HG03196 (cell line): ENCODE measurements around the gene GRAPL.
"Not testable (repeated sequence)": the region's sequence is repeated elsewhere in the genome, so short reads cannot be mapped to it uniquely, and the experiment has no call there.

Experiments
- ATAC-seq: cut with Tn5 transposase; IDR thresholded peaks from one replicate; pipeline ENCODE4 v1.9.1; 2021; ENCODE audit not compliant: unreplicated experiment

The GRAPL gene

DNA sequence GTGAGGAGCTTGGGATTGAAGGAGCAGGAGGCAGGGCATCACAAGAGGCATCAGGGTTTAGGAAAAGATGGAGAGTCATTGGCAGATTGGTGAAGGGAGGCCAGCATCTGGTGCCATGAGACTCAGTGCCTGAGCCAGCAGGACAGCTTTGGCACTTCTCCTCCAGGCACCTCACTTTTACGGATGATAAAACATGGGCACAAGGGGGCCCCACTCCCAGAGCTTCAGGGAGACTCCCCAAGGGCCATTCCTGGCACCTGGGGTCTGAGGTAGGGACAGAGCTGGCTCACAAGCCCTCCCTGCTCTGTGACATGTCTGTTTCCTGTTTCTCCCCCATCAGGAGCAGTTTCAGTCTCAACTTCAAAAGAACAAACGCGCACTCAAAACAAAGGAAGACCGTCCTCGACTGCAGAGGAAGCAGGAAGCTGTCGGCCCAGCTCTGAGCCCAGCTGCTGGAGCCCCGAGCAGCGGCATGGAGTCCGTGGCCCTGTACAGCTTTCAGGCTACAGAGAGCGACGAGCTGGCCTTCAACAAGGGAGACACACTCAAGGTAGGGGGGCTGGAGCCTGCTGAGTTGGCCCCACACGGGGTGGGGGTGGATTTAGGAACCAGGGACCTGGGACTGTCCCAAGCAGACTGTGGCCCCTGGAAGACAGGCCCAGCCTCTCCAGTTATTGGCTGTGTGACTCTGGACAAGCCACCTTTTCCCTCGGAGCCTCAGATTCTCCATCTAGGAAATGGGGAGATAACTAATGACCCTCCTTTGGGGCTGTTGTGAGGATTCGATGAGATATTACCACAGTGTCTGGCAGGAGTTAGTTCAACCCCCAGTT, at the start of gene GRAPL:
Gene GRAPL (plus strand): TSS at position 442 of the 833 bp plus-strand sequence. CDS start 31 bp downstream, at position 473.
- ATAC-seq, result not testable (repeated sequence)

GRCh38 chr17:19088804-19089685, 38.3 kb upstream of the GRAPL start:
- not testable (repeated sequence) for ATAC-seq

DNA sequence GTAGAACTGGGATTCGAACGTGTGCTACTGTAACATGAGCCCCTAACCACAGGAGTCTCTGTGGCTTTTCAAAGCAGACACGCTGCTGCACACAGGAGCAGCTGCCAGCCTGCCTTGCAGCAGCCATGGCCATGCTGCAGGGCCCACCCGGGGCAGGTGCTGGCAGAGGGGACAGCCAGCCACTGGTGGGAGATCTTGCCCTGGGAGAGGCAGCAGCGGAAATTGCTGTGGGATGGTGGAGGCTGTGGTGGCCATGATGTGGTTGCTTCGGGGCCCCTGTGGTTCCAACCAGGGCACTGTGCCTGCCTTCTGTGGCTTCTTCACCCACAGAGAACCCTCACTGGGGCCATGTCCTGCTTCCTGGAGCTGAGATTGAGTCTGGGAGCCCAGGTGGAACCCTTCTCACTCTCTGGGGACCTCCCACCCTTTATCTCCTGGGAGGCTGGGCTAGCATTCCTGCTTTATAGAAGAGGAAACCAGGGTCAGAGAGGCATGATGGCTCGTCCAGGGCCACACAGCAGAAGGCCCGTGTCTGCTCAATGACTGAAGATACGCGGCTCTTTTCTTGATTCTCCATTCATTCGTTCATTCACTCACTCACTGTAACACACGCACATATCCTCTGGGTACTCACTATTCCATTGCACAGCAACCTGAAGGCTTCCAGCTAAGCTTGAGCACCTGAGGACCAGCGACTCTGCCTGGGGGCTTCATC, 37.2 kb upstream of the GRAPL start:
- not testable (repeated sequence) for ATAC-seq

DNA sequence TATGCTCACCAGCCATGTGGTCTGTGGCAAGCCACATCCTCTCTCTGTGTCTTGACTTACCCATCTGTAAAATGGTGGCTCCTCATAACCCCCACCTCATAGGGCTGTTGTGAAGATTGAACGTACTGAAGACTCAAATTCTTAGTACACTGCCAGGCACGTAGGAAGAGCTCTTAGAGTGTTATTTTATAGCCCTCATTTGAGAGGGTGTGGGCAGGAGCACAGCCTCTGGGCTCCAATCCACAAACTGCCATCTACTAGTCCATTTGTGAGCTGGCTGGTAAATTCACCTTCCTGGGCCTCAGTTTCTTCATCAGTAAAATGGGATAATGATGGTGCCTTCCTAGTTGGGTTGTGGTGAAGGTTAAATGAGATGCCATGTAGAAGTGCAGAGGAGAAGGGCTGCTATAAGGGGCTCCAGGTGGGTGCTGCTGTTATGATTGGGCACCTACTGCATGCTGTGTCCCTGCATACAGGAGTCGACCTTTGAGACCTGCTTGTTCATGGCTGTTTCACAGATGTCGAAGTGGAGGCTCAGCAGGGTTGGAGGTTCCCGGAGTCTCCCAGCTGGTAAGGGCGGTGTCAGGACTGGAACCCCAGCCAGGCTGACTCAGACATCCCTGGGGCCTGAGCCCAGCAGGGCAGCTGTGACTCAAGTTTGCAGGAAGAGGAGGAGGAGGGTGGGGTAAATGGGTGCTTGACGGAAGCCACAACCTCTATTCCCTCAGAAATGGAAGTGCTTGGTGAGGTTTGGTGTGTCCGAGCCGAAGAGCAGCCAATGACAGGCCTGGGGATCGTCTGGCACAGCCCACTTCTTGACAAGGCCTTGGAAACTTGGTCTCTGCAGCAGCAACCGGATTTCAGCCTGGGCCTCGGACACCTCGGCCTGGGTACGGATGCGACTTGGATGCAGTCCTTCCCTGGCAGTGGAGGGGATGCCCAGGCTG, 34.4 kb upstream of the GRAPL start:
- ATAC-seq, result not testable (repeated sequence)

- ATAC-seq, result not testable (repeated sequence)
Measured at GRCh38 chr17:19093684-19094438, 33.5 kb upstream of the GRAPL start.

DNA sequence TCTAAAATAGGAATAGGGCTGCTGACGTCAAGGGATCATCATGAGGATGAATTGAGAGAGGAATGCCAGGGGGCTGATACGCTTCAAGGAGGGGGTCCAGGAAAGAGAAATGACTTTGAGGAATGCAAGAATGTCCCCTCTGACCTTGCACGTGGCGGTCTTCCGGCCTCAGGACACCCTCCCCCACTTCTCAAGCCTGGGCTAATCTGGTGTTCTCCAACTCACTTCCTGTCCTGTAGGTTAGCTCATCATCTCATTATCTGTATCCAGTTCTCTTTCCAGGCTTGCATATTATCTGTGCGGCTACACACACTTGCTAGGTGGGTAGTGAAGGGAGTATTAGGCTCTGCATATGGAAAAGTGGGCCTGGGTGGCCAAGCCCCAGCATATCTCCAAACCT, 18.9 kb upstream of the GRAPL start:
- ATAC-seq, result not testable (repeated sequence)

DNA sequence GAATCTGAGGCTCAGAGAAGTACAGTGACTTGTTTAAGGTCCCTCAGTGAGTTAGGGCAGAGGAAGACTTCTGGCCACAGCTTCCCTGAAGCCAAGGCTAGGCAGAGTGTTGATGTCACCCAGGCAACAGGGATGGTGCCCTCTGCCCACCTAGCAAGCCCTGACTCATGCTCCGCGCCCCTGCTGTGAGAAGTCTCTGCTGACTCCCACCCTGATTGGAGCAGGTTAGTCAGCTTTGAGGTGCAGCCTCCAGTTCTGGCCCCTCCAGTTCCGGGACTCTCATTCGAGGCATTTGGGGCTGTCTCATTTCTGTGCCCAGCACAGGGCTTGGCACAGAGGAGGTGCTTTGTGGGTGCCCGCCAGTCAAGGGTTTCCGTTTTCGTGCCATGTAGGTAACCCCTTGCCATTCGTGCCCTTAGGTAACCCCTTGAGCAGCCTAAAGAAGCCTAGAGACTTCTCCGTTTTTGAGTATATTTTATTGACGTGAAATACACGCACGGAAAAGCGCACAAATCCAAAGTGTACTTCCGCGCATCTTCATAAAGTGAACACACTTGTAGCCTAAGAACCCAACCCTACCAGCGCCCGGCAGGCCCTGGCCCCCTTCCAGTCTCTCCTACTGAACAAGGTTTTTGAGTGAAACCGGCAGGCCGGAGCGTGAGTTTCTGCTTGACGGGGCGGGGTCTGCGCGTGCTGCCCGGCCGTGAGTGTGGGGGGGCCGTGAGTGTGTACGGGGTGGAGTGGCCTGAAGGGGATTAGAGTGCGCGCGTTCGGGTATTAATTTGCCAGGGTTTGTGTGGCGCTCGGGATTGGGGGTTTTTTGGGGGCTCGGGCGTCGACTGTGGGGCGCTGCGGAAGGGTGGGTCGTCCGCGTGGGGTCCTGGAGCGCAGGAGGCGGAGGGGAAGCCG, 16.9 kb upstream of the GRAPL start:
- ATAC-seq, result peak; percentile 27

DNA sequence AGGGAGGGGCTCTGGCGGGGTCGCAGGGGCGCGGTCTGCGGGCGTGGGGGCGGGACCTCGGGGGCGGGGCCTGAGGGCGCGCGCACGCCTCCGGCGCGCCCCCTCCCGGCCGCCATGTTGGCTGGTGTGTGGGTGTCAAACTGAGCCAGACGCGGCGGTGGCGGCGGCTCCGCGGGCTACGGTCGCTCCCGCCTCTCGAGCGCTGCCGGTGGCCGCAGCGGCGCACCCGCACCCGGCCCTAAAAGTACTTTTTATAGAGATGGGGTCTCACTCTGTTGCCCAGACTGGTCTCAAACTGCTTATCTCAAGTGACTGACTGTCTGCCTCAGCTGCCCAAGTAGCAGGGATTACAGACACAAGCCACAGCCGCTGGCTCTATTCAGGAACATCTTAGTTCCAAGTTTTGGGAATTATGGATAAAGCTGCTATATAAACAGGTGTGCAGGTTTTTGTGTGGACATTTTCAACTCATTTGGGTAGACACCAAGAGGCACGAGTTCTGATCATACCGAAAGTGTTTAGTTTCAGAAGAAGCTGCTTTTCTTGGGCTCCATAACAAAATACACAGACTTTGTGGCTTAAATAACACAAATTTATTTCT, 16.2 kb upstream of the GRAPL start:
- ATAC-seq, result peak; percentile 90

GRCh38 chr17:19111801-19112458, 15.5 kb upstream of the GRAPL start:
- ATAC-seq, result peak; percentile 2

DNA sequence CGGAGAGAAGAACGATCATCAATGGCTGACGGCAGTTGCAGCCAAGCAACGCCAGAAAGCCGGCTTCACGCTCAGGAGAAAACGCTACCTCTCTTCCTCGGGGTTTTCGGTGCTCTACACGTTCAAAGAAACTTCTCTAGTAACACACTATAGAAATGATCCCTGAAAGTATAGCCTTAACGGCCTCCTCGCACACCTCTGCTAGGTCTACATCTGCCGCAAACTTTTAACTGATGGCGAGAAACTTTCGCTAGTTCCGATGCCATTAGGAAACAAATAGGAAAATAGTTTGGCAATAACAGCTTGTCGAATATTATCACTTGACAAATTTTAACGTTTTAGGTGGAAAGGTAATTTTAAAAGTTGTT, 14.9 kb upstream of the GRAPL start:
- ATAC-seq, result not testable (repeated sequence)

DNA sequence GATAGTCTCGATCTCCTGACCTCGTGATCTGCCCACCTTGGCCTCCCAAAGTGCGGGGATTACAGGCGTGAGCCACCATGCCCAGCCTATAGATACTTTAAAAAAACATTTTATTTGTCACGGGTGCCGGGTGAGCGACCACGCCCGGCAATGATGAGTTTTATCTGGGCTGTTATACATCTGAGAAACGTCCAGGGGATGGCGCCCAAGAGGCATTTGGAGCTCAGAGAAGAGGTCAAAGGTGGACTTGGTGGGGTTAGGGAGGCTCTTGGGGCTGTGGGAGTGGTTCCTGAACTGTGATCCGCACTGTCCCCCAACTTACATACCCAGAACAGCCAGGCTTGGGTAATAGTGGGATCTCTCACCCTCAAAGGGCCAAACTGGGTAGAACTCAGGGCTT, 8.7 kb upstream of the GRAPL start:
- ATAC-seq, result not testable (repeated sequence)

- ATAC-seq, result not testable (repeated sequence)
Measured at GRCh38 chr17:19125289-19125688, 2.1 kb upstream of the GRAPL start.

- not testable (repeated sequence) for ATAC-seq
Measured at GRCh38 chr17:19129500-19129899, 2.1 kb downstream of the GRAPL start.

- not testable (repeated sequence) for ATAC-seq
Measured at GRCh38 chr17:19131108-19131507, 3.7 kb downstream of the GRAPL start.

GRCh38 chr17:19131772-19132171, 4.4 kb downstream of the GRAPL start:
- not testable (repeated sequence) for ATAC-seq

DNA sequence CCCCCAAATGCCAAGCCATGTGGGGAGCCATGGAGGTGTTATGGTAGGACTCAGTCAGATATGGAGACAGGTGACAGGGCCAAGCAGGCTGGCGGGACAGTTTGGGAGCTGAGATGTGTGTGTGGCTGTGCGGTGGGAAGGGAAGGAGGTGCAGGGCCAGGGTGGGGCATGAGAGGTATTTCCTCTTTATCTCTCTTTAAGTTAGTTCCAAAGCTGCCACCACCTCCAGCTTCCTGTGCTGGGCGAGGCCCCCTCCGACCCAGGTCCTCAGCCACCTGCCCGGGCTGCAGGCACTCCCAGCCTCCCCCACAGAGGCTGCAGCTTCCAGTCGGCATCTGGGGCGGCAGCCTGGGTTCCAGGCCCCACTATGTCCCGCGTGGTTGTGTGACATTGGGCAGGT, 6.4 kb downstream of the GRAPL start:
- not testable (repeated sequence) for ATAC-seq

- ATAC-seq, result peak; percentile 30
Measured at GRCh38 chr17:19135391-19135790, 8.0 kb downstream of the GRAPL start.
